NB4 (cell line): ENCODE data around the gene GGN.

ENCODE experiments used
- POLR2A ChIP-seq: IDR thresholded peaks from 2 replicates; pipeline ENCODE4 v1.6.1; 2011; ENCODE audit warnings: mild to moderate bottlenecking; ENCODE audit not compliant: insufficient read length; ENCODE audit errors: extremely low read depth
- TF ChIP-seq, protein P1 (sequence below): IDR thresholded peaks from one replicate; pipeline ENCODE4 v1.5.1; 2012; ENCODE audit warnings: low read depth, low read length

DNA sequence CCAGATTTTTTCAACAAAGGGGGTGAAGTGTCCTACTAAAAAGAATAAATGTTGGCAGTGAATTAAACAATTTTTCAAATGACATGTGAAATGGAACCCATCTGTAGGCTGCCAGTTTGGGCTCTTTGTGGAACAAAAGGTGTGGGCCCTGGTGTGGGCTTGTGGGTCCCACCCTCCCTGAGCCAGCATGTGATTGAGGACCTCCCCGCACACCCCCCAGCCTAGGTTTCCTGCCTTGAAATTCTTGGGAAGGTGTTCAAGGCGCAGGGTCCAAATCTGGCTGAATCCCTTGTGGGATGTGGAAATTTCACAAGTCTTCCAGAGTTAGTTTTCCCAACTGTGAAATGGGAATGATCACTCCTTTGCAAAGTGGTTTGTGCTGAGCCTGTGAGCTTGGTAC, 4.1 kb downstream of the GGN start:
- TF ChIP-seq, protein P1, sequence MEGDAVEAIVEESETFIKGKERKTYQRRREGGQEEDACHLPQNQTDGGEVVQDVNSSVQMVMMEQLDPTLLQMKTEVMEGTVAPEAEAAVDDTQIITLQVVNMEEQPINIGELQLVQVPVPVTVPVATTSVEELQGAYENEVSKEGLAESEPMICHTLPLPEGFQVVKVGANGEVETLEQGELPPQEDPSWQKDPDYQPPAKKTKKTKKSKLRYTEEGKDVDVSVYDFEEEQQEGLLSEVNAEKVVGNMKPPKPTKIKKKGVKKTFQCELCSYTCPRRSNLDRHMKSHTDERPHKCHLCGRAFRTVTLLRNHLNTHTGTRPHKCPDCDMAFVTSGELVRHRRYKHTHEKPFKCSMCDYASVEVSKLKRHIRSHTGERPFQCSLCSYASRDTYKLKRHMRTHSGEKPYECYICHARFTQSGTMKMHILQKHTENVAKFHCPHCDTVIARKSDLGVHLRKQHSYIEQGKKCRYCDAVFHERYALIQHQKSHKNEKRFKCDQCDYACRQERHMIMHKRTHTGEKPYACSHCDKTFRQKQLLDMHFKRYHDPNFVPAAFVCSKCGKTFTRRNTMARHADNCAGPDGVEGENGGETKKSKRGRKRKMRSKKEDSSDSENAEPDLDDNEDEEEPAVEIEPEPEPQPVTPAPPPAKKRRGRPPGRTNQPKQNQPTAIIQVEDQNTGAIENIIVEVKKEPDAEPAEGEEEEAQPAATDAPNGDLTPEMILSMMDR, result no peak
- no peak for TF ChIP-seq POLR2A
